ENCODE data around the gene ALDH1L2. TPM values are rescaled to one million over a fixed set of nuclear protein-coding genes. Genes with fewer than 3 reads are reported as not detected.

ALDH1L2 gene
- total and polyA plus RNA-seq, 9 of the 15 experiments (the other 6 are each of a cell fraction or from before 2014, with no cell fraction given): 1.1 to 9.9 (median 3.8) TPM

- CTCF ChIA-PET (ENCODE audit: low intra/inter-chr PET ratio): no interaction called here
- Histone ChIP-seq H3K4me1 (replicated peaks in 1 of 2; ENCODE audit: control insufficient read depth in 2 of 2, insufficient read depth in 2 of 2, low read length in 2 of 2) (peaks cover 8 to 9% of the 10 kb centered on the region in 2 experiments; a peak in 4 of 5 replicates), H3K4me3 (peak overlapping the region; percentile 57), H3K4me2 (ENCODE audit: insufficient read depth, low read length) (peak overlapping the region; percentile 78), H2AFZ (ENCODE audit: low read depth, low read length) (peak overlapping the region; percentile 82), H3K9ac (ENCODE audit: insufficient read depth in 1 of 2, low read depth in 2 of 2, low read length in 2 of 2) (peak overlapping the region; percentile 74 to 88), H3K27ac (ENCODE audit: extremely low read depth, low read depth, low read length) (peak overlapping the region; percentile 50; the same call in 2 of the 3 replicates), H3K9me3 (replicated peaks; ENCODE audit: control insufficient read depth, insufficient read depth, low read depth, low read length) (no peaks in the 10 kb centered on the region), H3K79me2 (ENCODE audit: control insufficient read depth, insufficient read depth, low read length) (peaks cover 7% of the 10 kb centered on the region; the same call in 2 of the 3 replicates), H3K9me1 (ENCODE audit: control insufficient read depth, insufficient read depth, low read length) (no peaks in the 10 kb centered on the region), H4K20me1 (replicated peaks; ENCODE audit: control insufficient read depth, insufficient read depth, low read length) (no peaks in the 10 kb centered on the region), H3K27me3 (ENCODE audit: control insufficient read depth in 2 of 2, insufficient read depth in 2 of 2, low read length in 2 of 2) (no peaks in the 10 kb centered on the region), H3K36me3 (ENCODE audit: control insufficient read depth, insufficient read depth, low read length) (no peaks in the 10 kb centered on the region)
- peak in 2 of 4 experiments; percentile 34 to 63 for DNase-seq (ENCODE audit: extremely low read depth in 1 of 4, low spot score in 3 of 4)
- in situ Hi-C loops (cut with MboI): no loop called here
- ATAC-seq: peak; percentile 88
- POLR2A ChIA-PET: interaction anchor here (0.5 to 1.9 kb wide), 12 partner anchors 8 to 1216 kb away, joined by 3 to 9 read pairs (median 3); partner anchors contain the start of gene WASHC4
- intact Hi-C loops (cut with micrococcal nuclease): no loop called here
- BruUV-seq (replicated peaks): TSS peak; percentile 51
- WGBS (ENCODE audit: insufficient coverage, low coverage, missing lambda C conversion rate): 20% methylated on average over 18 of the region's 18 CpGs
- peak; percentile 57 for FAIRE-seq
- 0 out of 2 replicates have a peak, but pooled peaks have one; percentile 12 for TF ChIP-seq DEAF1 (CRISPR knock-in tag; IDR thresholded peaks at IDR 0.05)
- TF ChIP-seq CEBPG (CRISPR knock-in tag; IDR thresholded peaks at IDR 0.05): peak; percentile 95
- peak; percentile 85 to 88 for TF ChIP-seq CEBPG (tag; conservative IDR thresholded peaks at IDR 0.05 in 1 of 2, IDR thresholded peaks at IDR 0.05 in 1 of 2)
- no peak for TF ChIP-seq AFF4 (CRISPR knock-in tag; IDR thresholded peaks at IDR 0.05)
- peak; percentile 89 for TF ChIP-seq ATF3 (IDR thresholded peaks at IDR 0.05)
- TF ChIP-seq ATF3 (CRISPR knock-in tag; conservative IDR thresholded peaks at IDR 0.05): no peak
- peak; percentile 92 for TF ChIP-seq ATF4 (CRISPR knock-in tag; IDR thresholded peaks at IDR 0.05)
- TF ChIP-seq KDM5B (IDR thresholded peaks at IDR 0.05; ENCODE audit: insufficient replicate concordance, low read depth, low read length): peak; percentile 11
Observed at GRCh38 chr12:105083551-105084105, 630 bp downstream of the ALDH1L2 start.

All from K562 (cell line).